Measurements from ENCODE around the gene ZNF540.
"Not testable (repeated sequence)": the region's sequence is repeated elsewhere in the genome, so short reads cannot be mapped to it uniquely, and the experiment has no call there.

Gene ZNF540

GRCh38 chr19:37594304-37594981, at the start of gene ZNF540, which contains the start of gene ZNF571:
Gene ZNF540, plus strand, starts transcription at chr19:37594876. Its CDS starts 3,572 bp downstream, at chr19:37598448.
Gene ZNF571, minus strand, starts transcription at chr19:37594792. Its CDS starts 8,116 bp downstream, at chr19:37586676.
- peak; percentile 89 for DNase-seq (ENCODE audit: low read depth)

GRCh38 chr19:37551129-37551993, 43.3 kb upstream of the ZNF540 start:
- peak; percentile 24 for DNase-seq (ENCODE audit: low read depth)

- DNase-seq (ENCODE audit: low read depth) = no peak
Measured at GRCh38 chr19:37563518-37563917, 31.2 kb upstream of the ZNF540 start.

GRCh38 chr19:37564624-37565369, 29.9 kb upstream of the ZNF540 start:
- no peak for DNase-seq (ENCODE audit: low read depth)

- DNase-seq (ENCODE audit: low read depth) = no peak
Measured at GRCh38 chr19:37565370-37565669, 29.4 kb upstream of the ZNF540 start.

- DNase-seq (ENCODE audit: low read depth) = no peak
Measured at GRCh38 chr19:37572203-37572602, 22.5 kb upstream of the ZNF540 start.

- DNase-seq (ENCODE audit: low read depth) = no peak
Measured at GRCh38 chr19:37583340-37583739, 11.3 kb upstream of the ZNF540 start.

- DNase-seq (ENCODE audit: low read depth) = no peak
Measured at GRCh38 chr19:37593996-37594303, 726 bp upstream of the ZNF540 start.

GRCh38 chr19:37594982-37595382, 306 bp downstream of the ZNF540 start:
- DNase-seq (ENCODE audit: low read depth) = no peak

- DNase-seq (ENCODE audit: low read depth) = no peak
Measured at GRCh38 chr19:37635076-37636056, 40.7 kb downstream of the ZNF540 start.

GRCh38 chr19:37654118-37654517, 59.4 kb downstream of the ZNF540 start:
- no peak for DNase-seq (ENCODE audit: low read depth)

- peak; percentile 8 for DNase-seq (ENCODE audit: low read depth)
Measured at GRCh38 chr19:37654629-37655300, 60.1 kb downstream of the ZNF540 start.

- DNase-seq (ENCODE audit: low read depth) = peak; percentile 66
Measured at GRCh38 chr19:37655301-37655688, 60.6 kb downstream of the ZNF540 start, which contains the start of gene ZFP30. Gene ZFP30, minus strand, starts transcription at chr19:37655465. Its CDS starts 7,643 bp downstream, at chr19:37647822.

GRCh38 chr19:37655689-37656371, 61.2 kb downstream of the ZNF540 start:
- DNase-seq (ENCODE audit: low read depth) = peak; percentile 80

GRCh38 chr19:37657157-37657556, 62.5 kb downstream of the ZNF540 start:
- DNase-seq (ENCODE audit: low read depth) = not testable (repeated sequence)

Measured in activated T-cell treated with anti-CD3 and anti-CD28 coated beads for 24 hours (primary cell).